HG02981 (cell line): ENCODE measurements around the gene KIF16B.
A peak's percentile ranks its signal among the peaks of the same experiment; 100 is the strongest.

Experiments used
- ATAC-seq: cut with Tn5 transposase; IDR thresholded peaks from one replicate; pipeline ENCODE4 v1.9.1; 2021; ENCODE audit warnings: mild to moderate bottlenecking, moderate library complexity; ENCODE audit not compliant: unreplicated experiment

Gene KIF16B

GRCh38 chr20:16405254-16405653 lies 168.0 kb downstream of the KIF16B start:
- no peak for ATAC-seq

- ATAC-seq, result no peak
These were observed 168.6 kb downstream of the KIF16B start for GRCh38 chr20:16404640-16405039.

- no peak for ATAC-seq
These were observed 169.1 kb downstream of the KIF16B start for GRCh38 chr20:16404171-16404570.

DNA sequence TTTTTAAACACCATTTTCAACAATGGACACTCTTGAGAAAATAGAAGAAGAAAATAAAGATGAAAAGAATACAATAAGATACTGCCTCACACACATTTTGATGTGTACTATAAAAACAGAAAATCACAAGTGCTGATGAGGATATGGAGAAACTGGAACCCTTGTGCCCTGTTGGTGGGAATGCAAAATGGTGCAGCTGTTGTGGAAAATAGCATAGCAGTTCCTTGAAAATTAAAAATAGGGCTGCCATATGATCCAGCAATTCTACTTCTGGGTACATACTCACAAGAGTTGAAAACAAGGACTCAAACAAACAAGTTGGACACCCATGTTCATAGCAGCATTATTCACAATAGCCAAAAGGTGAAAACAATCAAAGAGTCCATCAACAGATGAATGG lies 173.0 kb downstream of the KIF16B start:
- no peak for ATAC-seq

DNA sequence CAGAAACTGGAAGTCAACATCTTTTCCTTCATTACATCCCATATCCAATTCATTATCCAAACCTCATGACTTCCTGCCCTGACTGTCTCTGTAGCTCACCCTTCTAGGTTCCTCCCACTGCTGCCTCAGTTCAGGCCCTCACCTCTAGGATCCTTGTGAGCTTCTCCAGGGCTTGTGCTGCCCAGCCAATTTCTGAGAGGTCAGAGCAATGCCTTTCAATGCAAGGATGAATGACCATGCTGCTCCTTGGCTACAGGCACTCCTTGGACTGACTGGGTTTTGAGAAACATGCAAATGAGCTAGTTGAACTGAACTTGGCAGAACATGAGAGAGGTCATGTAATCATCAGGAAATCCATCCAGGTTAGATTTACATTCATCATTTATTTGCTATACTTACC lies 173.4 kb downstream of the KIF16B start:
- no peak for ATAC-seq

DNA sequence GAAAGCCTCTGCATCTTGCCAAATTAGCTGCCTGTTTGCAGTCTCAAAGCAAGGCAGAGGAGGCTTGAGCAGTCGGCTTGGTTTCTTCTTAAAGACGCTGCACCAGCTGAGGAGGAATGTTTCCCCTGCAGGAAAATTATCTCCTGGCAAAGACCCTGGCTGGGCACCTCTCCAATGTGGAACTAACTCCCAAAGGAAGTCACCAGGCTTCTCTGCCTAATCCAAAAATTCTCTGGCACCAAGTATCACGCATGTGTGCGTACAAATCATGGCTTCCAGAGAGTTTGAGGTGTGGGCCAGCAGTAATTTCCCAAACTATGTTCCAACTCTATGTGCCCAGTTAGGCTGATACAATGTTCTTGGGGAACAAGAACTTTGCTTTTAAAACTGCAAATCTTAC lies 176.2 kb downstream of the KIF16B start:
- no peak for ATAC-seq

- ATAC-seq, result no peak
These were observed 177.9 kb downstream of the KIF16B start for GRCh38 chr20:16395366-16395765.

DNA sequence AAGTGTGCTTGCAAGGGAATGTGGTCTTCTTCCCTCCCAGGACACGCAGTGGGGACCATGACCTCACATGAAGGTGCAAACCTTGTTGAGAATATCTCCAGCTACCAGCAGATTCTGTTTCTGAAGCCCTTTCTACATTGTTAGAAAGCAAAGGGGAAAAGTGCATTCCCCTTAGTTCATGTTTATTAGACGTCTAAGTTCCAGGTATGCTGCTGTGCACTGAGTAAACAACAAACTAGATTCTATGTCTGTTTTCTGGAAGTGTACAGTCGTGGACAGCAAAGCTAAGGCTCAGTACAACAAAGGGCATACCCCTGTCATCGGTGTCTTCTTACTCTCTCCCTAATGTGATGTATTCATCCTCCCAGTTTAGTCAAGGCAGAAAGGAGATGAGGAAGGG lies 178.5 kb downstream of the KIF16B start:
- ATAC-seq, result no peak

DNA sequence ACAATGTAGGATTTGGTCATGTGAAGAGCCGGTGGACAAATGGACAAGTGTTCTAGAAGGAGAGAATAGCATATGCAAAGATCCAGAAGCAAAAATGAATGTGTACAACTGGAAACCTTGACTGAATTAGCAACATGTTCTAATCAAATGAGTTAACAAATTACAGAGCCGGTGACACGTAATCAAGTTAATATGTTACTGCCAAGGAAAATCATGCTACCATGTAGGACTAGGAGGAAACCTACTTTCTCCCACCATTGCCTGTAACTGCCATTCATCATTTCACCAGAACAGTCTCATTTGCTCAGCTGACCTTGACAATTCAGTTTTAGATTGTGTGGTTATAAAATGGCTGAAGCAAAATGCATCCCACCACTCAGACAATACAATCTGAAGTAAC lies 179.4 kb downstream of the KIF16B start:
- ATAC-seq, result no peak

- ATAC-seq, result no peak
These were observed 180.0 kb downstream of the KIF16B start for GRCh38 chr20:16393297-16393696.

- ATAC-seq, result peak; percentile 98
These were observed 180.9 kb downstream of the KIF16B start for GRCh38 chr20:16392346-16392745.

- no peak for ATAC-seq
These were observed 182.3 kb downstream of the KIF16B start for GRCh38 chr20:16390991-16391390.

- ATAC-seq, result no peak
These were observed 184.5 kb downstream of the KIF16B start for GRCh38 chr20:16388731-16389130.

DNA sequence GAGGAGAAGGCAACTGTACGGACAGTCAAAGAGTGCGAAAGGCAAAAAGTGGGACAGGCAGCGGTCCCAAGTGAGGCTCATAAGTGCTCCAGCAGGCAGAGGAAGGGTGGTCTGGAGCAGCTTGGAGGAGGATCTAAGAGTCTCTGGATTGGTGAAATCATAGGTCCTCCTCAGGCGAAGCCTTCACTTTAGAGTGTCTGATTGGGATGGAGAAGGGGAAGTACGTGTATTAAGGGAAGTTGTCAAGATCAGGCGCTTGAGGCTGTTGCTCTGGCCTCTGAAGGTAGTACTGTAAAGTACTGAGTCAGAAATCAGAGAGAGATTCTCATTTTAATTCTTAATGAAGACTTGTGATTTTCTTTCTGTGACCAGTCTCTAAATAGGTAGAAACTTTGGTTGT lies 185.6 kb downstream of the KIF16B start:
- no peak for ATAC-seq

- ATAC-seq, result no peak
These were observed 187.4 kb downstream of the KIF16B start for GRCh38 chr20:16385891-16386290.

DNA sequence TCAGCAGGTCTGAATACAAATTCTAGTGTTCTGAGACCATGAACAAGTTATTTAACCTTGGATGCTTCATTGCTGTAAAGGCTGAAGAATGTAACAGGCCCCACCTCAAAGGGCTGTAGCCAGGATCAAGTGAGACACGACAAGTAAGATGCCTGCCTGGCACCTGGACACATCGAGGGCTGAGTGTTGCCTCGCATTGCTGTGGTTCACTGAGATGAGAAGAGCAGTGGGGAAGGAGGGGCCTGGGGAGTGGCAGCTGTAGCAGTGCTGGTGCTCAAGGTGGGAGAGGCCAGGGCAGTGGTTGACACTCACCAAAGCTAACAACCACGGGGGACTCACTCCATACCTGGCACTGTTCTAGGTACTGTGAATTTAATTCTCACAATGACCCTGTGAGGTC lies 187.8 kb downstream of the KIF16B start:
- ATAC-seq, result no peak

DNA sequence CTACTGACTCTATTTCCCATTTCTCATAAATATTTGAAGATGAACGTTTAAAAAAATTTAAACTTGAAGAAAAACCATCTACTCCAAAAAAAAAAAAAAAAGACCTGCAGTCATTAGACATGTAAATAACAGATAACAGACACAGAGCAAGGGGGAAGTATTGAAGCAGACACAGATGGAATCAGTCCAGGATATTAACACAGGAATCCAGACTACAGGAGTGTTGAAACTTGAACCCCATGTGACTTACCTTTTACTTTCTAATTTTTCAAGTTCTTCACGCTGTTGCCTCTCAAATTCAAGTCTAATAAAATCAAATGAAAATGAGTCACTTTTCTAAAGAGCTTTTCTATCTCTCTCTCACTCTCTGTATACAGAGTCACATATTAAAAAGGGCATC lies 191.8 kb downstream of the KIF16B start:
- no peak for ATAC-seq

DNA sequence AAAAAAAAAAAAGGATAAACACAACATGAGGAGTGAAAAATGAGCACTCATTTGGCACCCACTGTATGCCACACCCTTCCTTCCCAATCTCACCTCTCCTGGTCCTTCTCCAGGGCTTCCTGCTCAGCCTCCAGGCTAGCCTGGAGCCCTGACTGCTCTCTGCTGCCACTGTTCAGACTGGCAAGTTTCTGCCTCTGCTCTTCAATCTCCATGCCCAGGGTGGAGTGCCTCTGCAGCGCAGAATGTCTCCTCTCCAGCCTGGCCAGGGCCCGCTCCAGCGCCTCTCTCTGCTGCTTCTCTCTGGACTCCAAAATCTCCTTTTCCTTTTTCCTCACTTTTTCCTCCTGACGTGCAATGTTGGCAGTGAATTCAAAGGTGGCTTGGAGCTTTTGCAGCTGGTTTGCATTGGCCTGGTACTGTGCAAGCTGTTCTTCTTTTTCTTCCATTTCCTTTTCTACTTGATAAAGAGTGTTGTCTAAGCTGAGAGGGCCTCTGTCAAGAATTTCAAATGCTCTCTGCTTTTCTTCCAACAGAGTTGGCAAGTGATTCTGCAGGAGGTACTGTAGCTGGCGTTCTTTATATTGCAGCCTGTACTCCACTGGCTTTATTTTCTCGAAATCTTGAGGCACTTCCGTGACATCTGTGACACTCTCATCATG lies 194.4 kb downstream of the KIF16B start:
- no peak for ATAC-seq

DNA sequence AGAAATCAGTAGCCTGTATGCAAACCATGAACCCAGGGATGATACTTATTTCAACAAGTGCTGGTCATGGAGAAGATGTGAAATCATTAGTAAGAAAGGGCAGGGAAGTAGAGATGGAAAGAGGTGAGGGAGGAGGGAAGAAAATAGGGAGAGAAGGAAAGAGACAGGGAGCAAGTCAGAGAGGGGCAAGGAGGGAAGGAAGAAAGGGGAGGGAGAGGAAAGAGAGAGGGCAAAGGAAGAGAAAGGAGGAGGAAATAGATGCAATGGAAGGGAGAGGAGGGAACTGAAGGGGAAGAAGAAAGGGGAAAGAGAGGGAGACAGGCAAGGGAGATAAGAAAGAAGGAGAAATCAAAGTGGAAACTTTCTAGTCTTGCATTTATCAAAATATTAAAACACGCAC lies 195.1 kb downstream of the KIF16B start:
- no peak for ATAC-seq

DNA sequence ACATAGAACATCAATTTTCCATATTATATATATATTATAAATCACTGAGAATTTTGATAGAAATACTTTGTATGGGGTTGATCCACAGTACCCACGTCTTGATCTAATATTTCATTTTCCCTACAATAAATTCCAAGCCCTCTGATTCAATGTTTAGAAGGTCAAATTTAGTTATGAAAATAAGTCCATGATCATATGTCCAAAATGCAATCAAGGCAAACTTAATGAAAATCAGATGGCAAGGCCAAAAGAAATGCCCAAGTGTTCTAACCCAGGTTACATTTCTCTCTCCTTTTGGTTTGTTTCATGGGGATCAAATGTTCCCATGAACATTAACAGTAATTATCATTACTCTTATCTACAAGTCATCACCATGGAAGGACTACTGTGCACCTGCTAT lies 203.8 kb downstream of the KIF16B start:
- no peak for ATAC-seq

DNA sequence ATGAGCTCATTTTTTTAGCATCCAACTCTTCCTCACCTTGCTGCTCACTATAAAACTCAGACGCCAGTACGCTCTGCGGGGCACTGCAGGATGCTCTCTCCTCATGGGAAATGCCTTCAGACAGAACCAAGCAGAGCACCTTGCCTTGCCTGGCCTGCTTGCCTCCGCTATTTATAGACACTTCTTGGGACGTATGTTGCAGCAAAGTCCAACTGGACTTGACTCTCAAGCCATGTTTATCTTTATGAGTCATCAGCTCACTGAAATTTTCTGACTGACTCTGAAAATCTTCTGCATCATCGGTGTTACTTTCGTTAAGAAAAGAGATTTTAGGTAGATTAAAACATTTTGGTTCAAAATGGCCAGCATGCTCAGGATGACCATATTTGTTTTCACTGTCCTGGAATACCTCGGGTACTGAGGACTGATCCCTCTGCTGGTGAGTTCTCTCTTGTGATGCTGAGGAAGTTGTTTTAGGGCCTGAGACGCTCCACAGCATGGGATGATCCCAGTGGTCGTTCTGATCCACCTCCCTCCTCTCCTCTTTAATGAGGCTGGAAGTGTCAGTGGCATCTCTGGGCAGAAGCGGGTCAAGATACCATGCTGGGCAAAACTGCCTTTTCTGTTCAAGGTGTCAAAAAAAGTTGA lies 204.5 kb downstream of the KIF16B start:
- ATAC-seq, result no peak

DNA sequence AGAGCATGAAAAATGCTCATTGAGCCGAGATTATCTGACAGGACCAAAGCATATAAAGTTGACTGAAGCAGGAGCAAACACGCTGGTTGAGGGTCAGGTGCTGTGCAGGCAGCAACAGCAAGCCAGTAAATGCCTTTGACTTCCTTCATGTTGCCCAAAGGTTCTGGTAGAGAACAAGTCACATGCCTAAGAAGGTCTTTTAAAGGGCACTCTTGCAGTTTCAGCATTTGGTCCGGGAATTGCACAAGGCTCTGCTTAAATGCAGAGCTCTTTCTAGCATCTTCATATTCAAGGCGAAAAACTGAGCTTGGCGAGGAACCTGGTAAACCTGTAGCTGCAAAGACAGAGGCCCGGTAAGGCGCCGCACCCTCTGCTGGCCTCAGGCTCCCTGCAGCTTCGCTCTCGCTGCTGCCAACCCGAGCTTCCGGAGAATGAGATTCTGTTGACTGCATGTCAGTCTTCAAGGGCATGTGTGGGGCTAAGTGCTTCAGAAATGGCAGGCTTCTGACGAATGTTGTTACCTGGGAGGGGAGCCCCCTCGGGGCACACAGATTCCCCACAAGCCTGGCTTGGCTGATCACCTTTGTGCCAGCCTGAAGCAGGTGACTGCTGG lies 205.2 kb downstream of the KIF16B start:
- ATAC-seq, result no peak

GRCh38 chr20:16366529-16366928 lies 206.7 kb downstream of the KIF16B start:
- no peak for ATAC-seq
